Activated CD4-positive, alpha-beta memory T cell treated with anti-CD3 and anti-CD28 coated beads for 36 hours (primary cell): Measurements from ENCODE around the gene UBXN7. TPM values are rescaled to one million over a fixed set of nuclear protein-coding genes. Genes with fewer than 3 reads are reported as not detected.
"Not testable (repeated sequence)": the region's sequence is repeated elsewhere in the genome, so short reads cannot be mapped to it uniquely, and the experiment has no call there.

ENCODE experiments used
- CTCF ChIA-PET: fragments of 350-600 bp; sonication (Branson Sonifier 250); formaldehyde crosslinking; loops from one replicate; lab custom pipeline; 2021; ENCODE audit warnings: antibody characterized with exemption, inconsistent platforms; lab: Charles Lee
- POLR2A ChIA-PET: fragments of 350-600 bp; sonication (Branson Sonifier 250); formaldehyde crosslinking; loops from one replicate; lab custom pipeline; 2021; ENCODE audit warnings: antibody characterized with exemption; lab: Charles Lee
- DNase-seq: peaks from one replicate; pipeline ENCODE4 v3.0.0-alpha.2; 2020
- H3K27ac Mint-ChIP-seq: one replicate; pipeline ENCODE4 v1.8.0; 2021; ENCODE audit warnings: mixed read lengths
- H3K27me3 Mint-ChIP-seq: one replicate; pipeline ENCODE4 v1.8.0; 2021; ENCODE audit warnings: mixed read lengths
- H3K36me3 Mint-ChIP-seq: one replicate; pipeline ENCODE4 v1.8.0; 2021; ENCODE audit warnings: mixed read lengths
- H3K4me1 Mint-ChIP-seq: one replicate; pipeline ENCODE4 v1.8.0; 2021; ENCODE audit warnings: low read depth, mixed read lengths
- H3K4me3 Mint-ChIP-seq: one replicate; pipeline ENCODE4 v1.8.0; 2021; ENCODE audit warnings: mild to moderate bottlenecking, mixed read lengths
- H3K9me3 Mint-ChIP-seq: one replicate; pipeline ENCODE4 v1.8.0; 2021; ENCODE audit warnings: mixed read lengths
- intact Hi-C: fragments of 100-400 bp; cut with micrococcal nuclease; formaldehyde crosslinking; loops from one replicate; pipeline ENCODE4 v1.15.1; 2023
- total RNA-seq, 2 experiments: library from RNA; stranded (reverse); gene quantifications; one replicate each; pipeline ENCODE4 v1.2.3, GENCODE V29; 2021

Gene UBXN7
- total RNA-seq, 2 experiments from 2014 or later = 58.1 to 61.1 TPM

DNA sequence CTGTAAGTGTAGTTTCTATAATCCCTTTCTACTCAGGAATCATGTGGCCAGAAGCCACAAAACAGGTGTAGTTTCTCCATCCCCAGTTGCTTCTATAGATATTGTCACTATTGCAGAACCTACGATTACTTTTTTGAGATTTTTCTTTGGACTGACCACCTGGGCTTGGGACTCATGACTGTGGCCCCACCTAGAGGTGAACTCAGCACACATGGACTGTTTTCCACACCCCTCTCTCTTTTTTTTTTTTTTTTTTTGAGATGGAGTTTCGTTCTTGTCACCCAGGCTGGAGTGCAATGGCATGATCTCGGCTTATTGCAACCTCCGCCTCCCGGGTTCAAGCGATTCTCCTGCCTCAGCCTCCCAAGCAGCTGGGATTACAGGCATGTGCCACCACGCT lies 13.2 kb upstream of the UBXN7 start:
- H3K4me3 Mint-ChIP-seq, H3K27me3 Mint-ChIP-seq, CTCF ChIA-PET, H3K36me3 Mint-ChIP-seq, POLR2A ChIA-PET, H3K9me3 Mint-ChIP-seq, DNase-seq, intact Hi-C loops, H3K27ac Mint-ChIP-seq: not testable (repeated sequence)
- H3K4me1 Mint-ChIP-seq = peaks cover 18% of the 10 kb centered on the region

DNA sequence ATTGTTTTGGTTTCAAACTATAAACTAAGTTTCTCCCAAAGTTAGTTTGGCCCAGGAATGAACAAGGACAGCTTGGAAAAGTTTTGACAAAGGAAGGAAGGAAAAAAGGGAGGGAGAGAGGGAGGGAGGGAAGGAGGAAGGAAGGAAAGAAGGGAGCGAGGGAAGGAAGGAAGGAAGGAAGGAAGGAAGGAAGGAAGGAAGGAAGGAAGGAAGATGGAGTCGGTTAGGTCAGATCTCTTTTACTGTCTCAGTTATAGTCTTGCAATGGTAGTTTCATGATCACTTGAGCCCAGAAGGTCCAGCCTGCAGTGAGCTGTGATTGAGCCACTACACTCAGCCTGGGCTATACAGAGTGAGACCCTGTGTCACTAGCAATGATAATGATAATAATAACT lies 12.3 kb upstream of the UBXN7 start:
- intact Hi-C loops = no loop called here
- Mint-ChIP-seq H3K4me1 (peaks cover 22% of the 10 kb centered on the region), H3K36me3 (no peaks in the 10 kb centered on the region), H3K9me3 (no peaks in the 10 kb centered on the region), H3K4me3 (no peak overlapping the region), H3K27ac (no peak overlapping the region), H3K27me3 (no peaks in the 10 kb centered on the region)
- ChIA-PET CTCF (interaction anchor here (0.7 kb wide), 1 partner anchor 12 kb away, joined by 3 read pairs; the partner anchor contains the start of gene UBXN7), POLR2A (interaction anchor here (1.3 kb wide), 1 partner anchor 12 kb away, joined by 3 read pairs; the partner anchor contains the start of gene UBXN7)
- DNase-seq = no peak

DNA sequence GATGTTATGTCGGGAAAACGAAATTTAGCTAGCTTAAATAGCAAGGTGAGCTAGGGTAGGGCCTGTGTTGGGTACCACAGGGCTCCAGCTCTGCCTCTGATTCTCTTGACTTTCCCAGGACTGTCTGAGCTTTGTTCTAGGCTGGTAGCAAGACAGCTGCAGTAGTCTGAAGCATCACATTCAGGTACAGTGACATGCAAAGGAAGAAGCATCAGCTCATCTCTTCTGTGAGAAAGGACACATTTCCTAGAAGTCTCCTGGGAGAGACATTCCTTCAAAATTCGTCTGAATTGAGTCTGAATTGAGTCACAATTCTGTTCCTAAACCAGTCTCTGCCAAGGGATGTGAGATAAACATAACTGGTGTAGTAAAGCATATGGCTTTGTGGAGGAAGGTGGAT lies 8.5 kb upstream of the UBXN7 start:
- intact Hi-C loops = no loop called here
- Mint-ChIP-seq H3K36me3 (no peaks in the 10 kb centered on the region), H3K4me3 (no peak overlapping the region), H3K27ac (no peak overlapping the region), H3K9me3 (no peaks in the 10 kb centered on the region), H3K27me3 (no peaks in the 10 kb centered on the region), H3K4me1 (peaks cover 22% of the 10 kb centered on the region)
- POLR2A ChIA-PET = interaction anchor here (1.7 kb wide), 1 partner anchor 9 kb away, joined by 11 read pairs; the partner anchor contains the start of gene UBXN7
- DNase-seq = no peak
- CTCF ChIA-PET = interaction anchor here (1.0 to 1.5 kb wide), 3 partner anchors 11 to 116 kb away, joined by 3 read pairs; no protein-coding TSS in a partner anchor

DNA sequence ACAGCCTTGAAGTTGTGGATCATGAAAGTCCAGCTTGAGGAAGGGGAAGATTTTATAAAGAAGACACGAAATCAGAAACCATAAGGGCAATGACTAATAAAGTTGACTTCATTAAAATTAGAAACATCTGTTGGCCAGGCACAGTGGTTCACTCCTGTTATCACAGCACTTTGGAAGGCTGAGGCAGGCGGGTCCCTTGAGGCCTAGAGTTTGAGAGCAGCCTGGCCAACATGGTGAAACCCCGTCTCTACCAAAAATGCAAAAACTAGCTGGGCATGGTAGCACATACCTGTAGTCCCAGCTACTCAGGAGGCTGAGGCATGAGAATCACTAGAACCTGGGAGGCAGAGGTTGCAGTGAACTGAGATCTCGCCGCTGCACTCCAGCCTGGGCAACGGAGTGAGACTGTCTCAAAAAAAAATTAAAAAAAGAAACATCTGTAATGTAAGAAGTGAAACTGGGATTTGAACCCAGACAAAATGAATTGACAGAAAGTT lies 7.9 kb upstream of the UBXN7 start:
- no peak for DNase-seq
- no peak overlapping the region for H3K27ac Mint-ChIP-seq
- ChIA-PET POLR2A (interaction anchor here (1.7 kb wide), 1 partner anchor 8 kb away, joined by 11 read pairs; the partner anchor contains the start of gene UBXN7), CTCF (interaction anchor here (1.0 to 1.1 kb wide), 2 partner anchors 89 to 116 kb away, joined by 3 read pairs; no protein-coding TSS in a partner anchor)
- no peaks in the 10 kb centered on the region for H3K36me3 Mint-ChIP-seq
- intact Hi-C loops = no loop called here
- no peak overlapping the region for H3K4me3 Mint-ChIP-seq
- H3K4me1 Mint-ChIP-seq = peaks cover 22% of the 10 kb centered on the region
- H3K9me3 Mint-ChIP-seq = no peaks in the 10 kb centered on the region
- no peaks in the 10 kb centered on the region for H3K27me3 Mint-ChIP-seq

DNA sequence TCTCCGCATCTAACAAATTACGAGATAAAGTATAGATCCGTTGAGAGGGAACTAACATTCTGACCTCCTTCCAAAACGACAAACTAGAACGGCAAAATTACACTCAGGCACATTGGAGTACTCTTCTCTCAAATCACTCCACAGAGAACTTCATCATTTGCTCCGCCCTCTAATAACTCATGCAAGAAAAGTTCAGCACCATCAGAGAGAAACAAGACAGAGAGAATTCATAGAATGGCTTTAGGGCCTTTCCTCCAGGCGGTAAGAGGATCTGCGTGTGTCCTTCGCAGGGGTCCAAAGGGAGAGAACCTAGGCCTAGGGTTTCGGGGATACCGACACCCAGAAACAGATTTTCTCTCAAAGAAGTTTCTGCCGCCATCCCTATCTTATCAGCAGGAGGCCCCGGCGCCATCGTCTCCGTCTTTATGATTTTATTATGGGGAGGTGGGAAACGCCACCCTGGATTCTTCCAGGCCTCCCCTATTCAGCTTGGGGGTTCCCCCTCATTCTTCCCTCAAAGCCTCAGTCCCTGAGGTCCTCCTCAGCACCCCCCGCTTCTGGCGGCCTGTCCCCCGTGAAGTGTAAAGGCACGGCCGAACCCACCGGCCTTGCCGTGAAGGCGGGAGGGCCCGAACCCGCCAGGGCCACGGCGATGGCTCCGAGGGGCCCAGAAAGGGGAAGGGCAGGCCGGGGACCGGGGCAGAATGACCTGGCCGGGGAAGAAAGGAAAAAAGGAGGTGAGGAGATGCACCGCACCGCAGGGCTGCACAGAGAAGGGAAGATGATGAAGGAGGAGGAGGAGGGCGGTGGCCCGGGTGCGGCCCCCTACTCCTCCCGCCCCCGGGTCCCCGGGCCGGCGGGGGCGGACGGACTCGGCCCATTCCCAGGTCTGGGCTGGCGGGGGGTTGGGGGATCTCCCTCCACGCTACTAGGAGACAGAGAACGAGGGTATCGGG lies 768 bp downstream of the UBXN7 start:
- intact Hi-C loops = loop anchor here (1.0 to 5.0 kb wide), 4 partner anchors 71 to 157 kb away; partner anchors contain the start of genes DYNLT2B, FBXO45 and WDR53
- DNase-seq = no peak
- Mint-ChIP-seq H3K9me3 (no peaks in the 10 kb centered on the region), H3K27ac (peak overlapping the region; percentile 90), H3K27me3 (no peaks in the 10 kb centered on the region), H3K4me1 (peaks cover 15% of the 10 kb centered on the region), H3K4me3 (peak overlapping the region; percentile 75), H3K36me3 (peaks cover 3% of the 10 kb centered on the region)
- ChIA-PET CTCF (interaction anchor here (1.1 to 1.2 kb wide), 2 partner anchors 13 to 91 kb away, joined by 3 read pairs; no protein-coding TSS in a partner anchor), POLR2A (interaction anchor here (0.9 to 2.2 kb wide), 5 partner anchors 8 to 210 kb away, joined by 3 to 11 read pairs (median 3); no protein-coding TSS in a partner anchor)

DNA sequence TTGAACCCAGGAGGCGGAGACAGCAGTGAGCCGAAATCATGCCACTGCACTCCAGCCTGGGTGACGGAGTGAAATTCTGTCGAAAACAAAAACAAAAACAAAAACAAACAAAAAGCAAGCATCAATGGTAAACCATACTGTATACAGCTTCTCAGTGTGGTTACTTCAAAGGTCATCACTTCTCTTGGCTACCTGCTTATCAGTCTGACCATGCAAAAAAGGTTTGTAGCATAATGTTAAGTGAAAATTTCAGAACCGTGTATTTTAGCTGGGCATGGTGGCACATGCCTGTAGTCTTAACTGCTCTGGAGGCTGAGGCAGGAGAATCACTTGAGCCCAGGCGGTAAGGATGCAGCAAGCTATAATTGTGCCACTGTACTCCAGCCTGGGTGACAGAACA lies 4.2 kb downstream of the UBXN7 start:
- ChIA-PET CTCF (no interaction called here), POLR2A (no interaction called here)
- intact Hi-C loops = no loop called here
- Mint-ChIP-seq H3K4me3 (no peak overlapping the region), H3K36me3 (peaks cover 5% of the 10 kb centered on the region), H3K9me3 (no peaks in the 10 kb centered on the region), H3K27ac (no peak overlapping the region), H3K4me1 (peaks cover 23% of the 10 kb centered on the region), H3K27me3 (no peaks in the 10 kb centered on the region)
- DNase-seq = no peak

DNA sequence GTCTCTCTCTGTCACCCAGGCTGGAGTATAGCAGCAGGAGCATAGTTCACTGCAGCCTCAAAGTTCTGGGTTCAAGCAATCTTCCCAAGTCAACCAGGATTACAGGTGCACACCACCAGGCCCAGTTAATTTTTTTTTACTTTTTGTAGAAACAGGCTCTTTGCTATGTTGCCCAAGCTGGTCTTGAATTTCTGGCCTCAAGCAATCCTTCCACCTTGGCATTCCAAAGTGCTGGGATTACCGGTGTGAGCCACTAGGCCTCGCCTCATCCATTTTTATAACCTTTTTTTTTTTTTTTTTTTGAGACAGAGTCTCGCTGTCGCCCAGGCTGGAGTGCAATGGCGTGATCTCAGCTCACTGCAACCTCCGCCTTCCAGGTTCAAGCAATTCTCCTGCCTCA lies 7.8 kb downstream of the UBXN7 start:
- DNase-seq, intact Hi-C loops, H3K36me3 Mint-ChIP-seq, H3K27me3 Mint-ChIP-seq, H3K9me3 Mint-ChIP-seq, H3K4me3 Mint-ChIP-seq, H3K27ac Mint-ChIP-seq, POLR2A ChIA-PET: not testable (repeated sequence)
- CTCF ChIA-PET = interaction anchor here (1.5 kb wide), 1 partner anchor 17 kb away, joined by 3 read pairs; no protein-coding TSS in a partner anchor
- H3K4me1 Mint-ChIP-seq = peaks cover 39% of the 10 kb centered on the region

DNA sequence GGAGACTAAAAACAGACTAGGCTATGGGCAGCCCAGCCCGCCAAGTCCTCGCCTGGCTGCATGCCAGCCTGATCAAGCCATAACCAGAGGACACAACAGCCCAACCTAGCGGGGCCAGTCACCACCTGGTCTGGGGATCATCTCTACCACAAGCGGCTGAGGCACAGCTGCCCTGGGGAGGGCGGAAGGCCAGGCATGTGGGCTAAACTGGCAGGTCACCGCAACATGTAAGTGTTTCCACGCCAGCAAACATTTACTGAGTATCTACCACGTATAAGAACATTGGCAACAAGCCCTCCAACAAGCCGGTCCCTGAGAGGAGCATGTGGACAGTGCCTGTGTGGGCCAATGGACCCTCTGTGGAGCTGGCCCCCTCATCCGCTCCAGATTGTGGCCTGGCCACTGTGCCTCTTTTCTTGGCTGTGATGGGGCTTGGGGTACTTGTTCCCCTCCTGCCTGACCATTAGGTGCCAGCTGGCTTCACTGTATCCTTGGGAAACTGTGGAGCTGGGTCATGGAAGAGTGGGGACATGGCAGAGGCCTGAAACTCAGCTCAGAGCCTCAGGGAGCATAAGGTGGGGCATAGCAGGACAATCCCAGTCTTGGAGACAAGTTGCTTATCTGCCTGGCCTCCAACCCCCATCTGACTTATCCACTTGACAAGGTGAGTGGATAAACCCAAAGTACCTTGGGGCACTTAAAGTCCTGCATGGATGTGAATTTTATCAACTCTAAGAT lies 9.0 kb downstream of the UBXN7 start:
- H3K27me3 Mint-ChIP-seq = no peaks in the 10 kb centered on the region
- no peak overlapping the region for H3K27ac Mint-ChIP-seq
- peaks cover 3% of the 10 kb centered on the region for H3K36me3 Mint-ChIP-seq
- DNase-seq = no peak
- peaks cover 47% of the 10 kb centered on the region for H3K4me1 Mint-ChIP-seq
- ChIA-PET POLR2A (interaction anchor here (0.6 to 1.3 kb wide), 2 partner anchors 9 to 35 kb away, joined by 3 read pairs; partner anchors contain the start of gene UBXN7), CTCF (no interaction called here)
- no peak overlapping the region for H3K4me3 Mint-ChIP-seq
- H3K9me3 Mint-ChIP-seq = no peaks in the 10 kb centered on the region
- intact Hi-C loops = no loop called here

DNA sequence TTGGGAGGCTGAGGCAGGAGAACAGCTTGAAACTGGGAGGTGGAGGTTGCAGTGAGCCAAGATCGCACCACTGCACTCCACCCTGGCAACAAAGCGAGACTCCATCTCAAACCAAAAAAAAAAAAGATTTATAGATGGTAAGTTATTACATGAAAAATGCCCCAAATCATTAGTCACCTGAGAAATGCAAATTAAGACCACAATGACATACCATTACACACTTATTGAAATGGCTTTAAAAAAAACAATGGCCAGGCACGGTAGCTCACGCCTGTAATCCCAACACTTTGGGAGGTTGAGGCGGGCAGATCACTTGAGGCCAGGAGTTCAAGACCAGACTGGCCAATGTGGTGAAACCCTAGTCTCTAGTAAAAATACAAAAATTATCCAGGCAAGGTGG lies 10.6 kb downstream of the UBXN7 start:
- H3K4me1 Mint-ChIP-seq = peaks cover 49% of the 10 kb centered on the region
- intact Hi-C loops, DNase-seq, POLR2A ChIA-PET, H3K4me3 Mint-ChIP-seq, H3K27ac Mint-ChIP-seq, H3K36me3 Mint-ChIP-seq, H3K27me3 Mint-ChIP-seq, H3K9me3 Mint-ChIP-seq: not testable (repeated sequence)
- CTCF ChIA-PET = interaction anchor here (1.5 kb wide), 1 partner anchor 13 kb away, joined by 3 read pairs; no protein-coding TSS in a partner anchor

DNA sequence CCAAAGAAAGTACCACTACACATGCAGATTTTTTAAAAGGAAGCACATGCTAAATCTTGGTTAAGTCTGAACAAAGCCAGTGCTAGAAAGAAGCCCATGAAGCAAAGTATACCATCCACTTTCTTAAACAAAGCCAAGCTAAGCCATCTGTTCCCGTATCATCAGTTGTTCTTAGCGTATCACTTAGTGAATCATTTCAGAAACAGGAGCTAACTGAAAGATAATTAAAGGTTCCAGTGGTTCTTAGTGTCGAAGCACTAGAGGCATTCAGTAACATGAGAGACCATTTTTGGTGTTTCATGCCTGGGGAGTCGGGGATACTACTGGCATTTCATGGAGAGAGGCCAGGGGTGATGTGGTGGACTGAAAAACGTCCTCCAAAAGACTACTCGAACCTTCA lies 12.8 kb downstream of the UBXN7 start:
- ChIA-PET CTCF (interaction anchor here (2.6 kb wide), 1 partner anchor 109 kb away, joined by 9 read pairs; no protein-coding TSS in a partner anchor), POLR2A (no interaction called here)
- H3K27me3 Mint-ChIP-seq = no peaks in the 10 kb centered on the region
- no peak overlapping the region for H3K27ac Mint-ChIP-seq
- no peaks in the 10 kb centered on the region for H3K36me3 Mint-ChIP-seq
- intact Hi-C loops = no loop called here
- no peaks in the 10 kb centered on the region for H3K9me3 Mint-ChIP-seq
- peaks cover 55% of the 10 kb centered on the region for H3K4me1 Mint-ChIP-seq
- no peak overlapping the region for H3K4me3 Mint-ChIP-seq
- DNase-seq = no peak

DNA sequence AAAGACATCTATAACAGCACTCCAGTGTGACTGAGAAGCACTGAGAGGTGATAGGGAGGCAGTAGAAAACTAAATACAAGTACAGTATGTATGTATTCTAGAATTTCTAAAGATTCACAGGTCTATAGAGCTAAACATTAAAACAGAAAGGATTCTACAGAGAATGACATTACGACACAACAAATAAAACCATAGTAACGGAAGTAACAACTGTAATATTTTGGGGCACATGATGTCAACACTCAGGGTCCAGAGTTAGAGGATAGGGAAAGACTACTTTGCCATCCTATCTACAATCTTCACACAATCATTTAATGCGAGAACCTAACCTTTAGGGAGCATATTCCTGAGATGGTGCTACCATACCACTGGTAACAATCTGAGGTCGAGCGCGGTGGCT lies 13.6 kb downstream of the UBXN7 start:
- intact Hi-C loops = no loop called here
- H3K4me3 Mint-ChIP-seq = no peak overlapping the region
- no peaks in the 10 kb centered on the region for H3K27me3 Mint-ChIP-seq
- no peak for DNase-seq
- H3K27ac Mint-ChIP-seq = no peak overlapping the region
- no peaks in the 10 kb centered on the region for H3K9me3 Mint-ChIP-seq
- ChIA-PET POLR2A (no interaction called here), CTCF (interaction anchor here (0.6 to 2.6 kb wide), 3 partner anchors 14 to 110 kb away, joined by 3 to 9 read pairs (median 4); no protein-coding TSS in a partner anchor)
- H3K36me3 Mint-ChIP-seq = no peaks in the 10 kb centered on the region
- H3K4me1 Mint-ChIP-seq = peaks cover 60% of the 10 kb centered on the region
